Thoracic aorta (tissue), 2 donors: ENCODE measurements around the gene FRMPD2. TPM values are rescaled to one million over a fixed set of nuclear protein-coding genes. Genes with fewer than 3 reads are reported as not detected.
"Not testable (repeated sequence)": the region's sequence is repeated elsewhere in the genome, so short reads cannot be mapped to it uniquely, and the experiment has no call there.

ENCODE experiments used
- ATAC-seq: fragments of 150-250 bp; one replicate; pipeline ENCODE4 v1.8.0; 2017; ENCODE audit warnings: low read depth; ENCODE audit not compliant: insufficient number of reproducible peaks, low FRiP score
- DNase-seq: peaks from one replicate; pipeline ENCODE4 v3.0.0-alpha.2; 2020; ENCODE audit warnings: low spot score
- H3K27ac ChIP-seq, 2 donors: fragments of 200-600 bp; sonication (generic); 1 replicate in 1 of 2; 2 replicates in 1 of 2; pipeline ENCODE4 v1.5.1; 2016; ENCODE audit warnings: mild to moderate bottlenecking in 2 of 2, moderate library complexity in 2 of 2
- H3K27me3 ChIP-seq: fragments of 200-600 bp; sonication (generic); replicated peaks from 2 replicates; pipeline ENCODE4 v1.6.0; 2016; ENCODE audit warnings: mild to moderate bottlenecking; ENCODE audit not compliant: insufficient read depth
- H3K36me3 ChIP-seq: fragments of 200-600 bp; sonication (generic); one replicate; pipeline ENCODE4 v1.5.1; 2016
- H3K4me1 ChIP-seq, 2 donors: fragments of 200-600 bp; sonication (generic); 1 replicate in 1 of 2; 2 replicates in 1 of 2; pipeline versions ENCODE4 v1.5.1 to v1.6.0; 2016; ENCODE audit warnings: low read depth in 2 of 2, mild to moderate bottlenecking in 1 of 2; ENCODE audit not compliant: control insufficient read depth in 1 of 2
- H3K4me3 ChIP-seq: fragments of 200-600 bp; sonication (generic); 2 replicates; pipeline ENCODE4 v1.5.1; 2016; ENCODE audit warnings: mild to moderate bottlenecking
- H3K9me3 ChIP-seq: fragments of 200-600 bp; sonication (generic); 2 replicates; pipeline ENCODE4 v1.5.1; 2016
- CTCF ChIP-seq: fragments of 200-600 bp; sonication (generic); IDR thresholded peaks from one replicate; pipeline ENCODE4 v1.5.1; 2019; ENCODE audit warnings: antibody characterized with exemption
- total RNA-seq, 2 donors: library from RNA; depleted of rRNA; stranded (reverse); fragments of >200 nt; gene quantifications; one replicate each; pipeline versions ENCODE4 v1.1.0 to v1.2.3, GENCODE V29; 2016

The FRMPD2 gene
- total RNA-seq, 2 donors from 2014 or later: not detected

- no peaks in the 10 kb centered on the region for H3K9me3 ChIP-seq
- no peak for TF ChIP-seq CTCF
These were observed 28.0 kb downstream of the FRMPD2 start for GRCh38 chr10:48246501-48246900.

GRCh38 chr10:48245977-48246376 lies 28.5 kb downstream of the FRMPD2 start:
- ATAC-seq (no peak), DNase-seq (no peak)
- Histone ChIP-seq H3K4me1 (no peaks in the 10 kb centered on the region), H3K9me3 (no peaks in the 10 kb centered on the region), H3K36me3 (no peaks in the 10 kb centered on the region), H3K27ac (no peak overlapping the region), H3K4me3 (no peak overlapping the region), H3K27me3 (no peaks in the 10 kb centered on the region)
- no peak for TF ChIP-seq CTCF

More at GRCh38 chr10:48246501-48246900, 28.0 kb downstream of the FRMPD2 start:
- Histone ChIP-seq H3K36me3 (no peaks in the 10 kb centered on the region), H3K27me3 (no peaks in the 10 kb centered on the region), H3K27ac (no peak overlapping the region), H3K4me3 (no peak overlapping the region), H3K4me1 (no peaks in the 10 kb centered on the region)
- DNase-seq (no peak), ATAC-seq (no peak)

GRCh38 chr10:48243921-48244320 lies 30.6 kb downstream of the FRMPD2 start:
- H3K4me3 ChIP-seq, H3K9me3 ChIP-seq, H3K27ac ChIP-seq, H3K27me3 ChIP-seq, H3K4me1 ChIP-seq, ATAC-seq, H3K36me3 ChIP-seq, DNase-seq: not testable (repeated sequence)

- DNase-seq (no peak), ATAC-seq (no peak)
- Histone ChIP-seq H3K27ac (no peak overlapping the region), H3K36me3 (no peaks in the 10 kb centered on the region), H3K4me1 (no peaks in the 10 kb centered on the region), H3K9me3 (no peaks in the 10 kb centered on the region), H3K4me3 (no peak overlapping the region), H3K27me3 (no peaks in the 10 kb centered on the region)
- no peak for TF ChIP-seq CTCF
These were observed 31.0 kb downstream of the FRMPD2 start for GRCh38 chr10:48243487-48243886.

GRCh38 chr10:48242171-48242904 lies 32.2 kb downstream of the FRMPD2 start:
- no peaks in the 10 kb centered on the region for H3K36me3 ChIP-seq
- no peak overlapping the region for H3K27ac ChIP-seq
- H3K4me3 ChIP-seq: no peak overlapping the region
- DNase-seq (no peak), ATAC-seq (no peak)
- no peak for TF ChIP-seq CTCF
- no peaks in the 10 kb centered on the region for H3K27me3 ChIP-seq
- H3K4me1 ChIP-seq: no peaks in the 10 kb centered on the region
- H3K9me3 ChIP-seq: no peaks in the 10 kb centered on the region

GRCh38 chr10:48241332-48241731 lies 33.2 kb downstream of the FRMPD2 start:
- Histone ChIP-seq H3K27me3 (no peaks in the 10 kb centered on the region), H3K4me3 (no peak overlapping the region), H3K27ac (no peak overlapping the region), H3K36me3 (no peaks in the 10 kb centered on the region), H3K4me1 (no peaks in the 10 kb centered on the region), H3K9me3 (no peaks in the 10 kb centered on the region)
- TF ChIP-seq CTCF: no peak
- DNase-seq (no peak), ATAC-seq (no peak)
